Liver (tissue), 9 donors: ENCODE results near the gene HORMAD2. TPM values are rescaled to one million over a fixed set of nuclear protein-coding genes. Genes with fewer than 3 reads are reported as not detected.

Experiments used
- DNase-seq: peaks from one replicate; pipeline ENCODE4 v3.0.0-alpha.2; 2017; ENCODE audit warnings: low spot score
- H3K27ac ChIP-seq, 2 donors: one replicate each; pipeline ENCODE4 v1.7.0; 2013; ENCODE audit warnings: inconsistent platforms in 2 of 2, low read length in 2 of 2, control low read depth in 1 of 2, low read depth in 1 of 2, mild to moderate bottlenecking in 1 of 2
- H3K27me3 ChIP-seq, 4 donors: one replicate each; pipeline versions ENCODE4 v1.6.1 to v1.7.0; 2013; ENCODE audit warnings: low read length in 3 of 4, inconsistent platforms in 1 of 4, mild to moderate bottlenecking in 1 of 4, moderate library complexity in 1 of 4; ENCODE audit not compliant: control insufficient read depth in 4 of 4, insufficient read depth in 4 of 4
- H3K36me3 ChIP-seq, 4 donors: one replicate each; pipeline versions ENCODE4 v1.6.1 to v1.7.0; 2013; ENCODE audit warnings: low read length in 3 of 4, mild to moderate bottlenecking in 3 of 4, low read depth in 1 of 4, moderate library complexity in 1 of 4; ENCODE audit not compliant: control insufficient read depth in 4 of 4, insufficient read depth in 3 of 4
- H3K4me1 ChIP-seq, 4 donors: one replicate each; pipeline versions ENCODE4 v1.6.1 to v1.7.0; 2013; ENCODE audit warnings: low read length in 3 of 4, mild to moderate bottlenecking in 3 of 4, moderate library complexity in 1 of 4; ENCODE audit not compliant: control insufficient read depth in 4 of 4, insufficient read depth in 4 of 4
- H3K4me3 ChIP-seq, 3 donors: one replicate each; pipeline versions ENCODE4 v1.6.1 to v1.7.0; 2013; ENCODE audit warnings: low read length in 3 of 3, control low read depth in 1 of 3, low read depth in 1 of 3, mild to moderate bottlenecking in 1 of 3
- H3K9ac ChIP-seq, 2 donors: one replicate each; pipeline ENCODE4 v1.7.0; 2013; ENCODE audit warnings: low read length in 2 of 2, mild to moderate bottlenecking in 2 of 2, moderate library complexity in 2 of 2, control low read depth in 1 of 2, low read depth in 1 of 2
- H3K9me3 ChIP-seq, 4 donors: one replicate each; pipeline versions ENCODE4 v1.6.1 to v1.7.0; 2013; ENCODE audit warnings: low read length in 3 of 4; ENCODE audit not compliant: control insufficient read depth in 4 of 4
- EGR1 ChIP-seq, 2 donors: IDR thresholded peaks; 2 replicates each; pipeline ENCODE4 v1.6.1; 2016 to 2018; ENCODE audit warnings: antibody characterized with exemption in 2 of 2, low read depth in 2 of 2
- FOXA1 ChIP-seq: IDR thresholded peaks from 2 replicates; pipeline ENCODE4 v1.6.1; 2016; ENCODE audit warnings: antibody characterized with exemption
- FOXA2 ChIP-seq: IDR thresholded peaks from 2 replicates; pipeline ENCODE4 v1.6.1; 2016; ENCODE audit warnings: antibody characterized with exemption
- GABPA ChIP-seq, 2 donors: IDR thresholded peaks in 1 of 2; conservative IDR thresholded peaks in 1 of 2; 2 replicates each; pipeline ENCODE4 v1.6.1; 2016; ENCODE audit warnings: antibody characterized with exemption in 2 of 2, mild to moderate bottlenecking in 1 of 2, moderate library complexity in 1 of 2
- HNF4A ChIP-seq, 2 donors: conservative IDR thresholded peaks; 2 replicates each; pipeline ENCODE4 v1.6.1; 2016; ENCODE audit warnings: antibody characterized with exemption in 2 of 2, mild to moderate bottlenecking in 2 of 2
- HNF4G ChIP-seq: IDR thresholded peaks from 2 replicates; pipeline ENCODE4 v1.6.1; 2016; ENCODE audit warnings: antibody characterized with exemption
- JUND ChIP-seq, 2 donors: IDR thresholded peaks; 2 replicates each; pipeline ENCODE4 v1.6.1; 2016; ENCODE audit warnings: antibody characterized with exemption in 2 of 2
- NR2F2 ChIP-seq: IDR thresholded peaks from 2 replicates; pipeline ENCODE4 v1.6.1; 2016; ENCODE audit warnings: antibody characterized with exemption
- RAD21 ChIP-seq, 2 donors: IDR thresholded peaks; 2 replicates each; pipeline ENCODE4 v1.6.1; 2016; ENCODE audit warnings: antibody characterized with exemption in 2 of 2, mild to moderate bottlenecking in 2 of 2
- RXRA ChIP-seq, 2 donors: IDR thresholded peaks; 2 replicates each; pipeline ENCODE4 v1.6.1; 2017 to 2018; ENCODE audit warnings: antibody characterized with exemption in 2 of 2, mild to moderate bottlenecking in 1 of 2
- SP1 ChIP-seq: IDR thresholded peaks from 2 replicates; pipeline ENCODE4 v1.6.1; 2018; ENCODE audit warnings: antibody characterized with exemption, mild to moderate bottlenecking
- TAF1 ChIP-seq: conservative IDR thresholded peaks from 2 replicates; pipeline ENCODE4 v1.6.1; 2016; ENCODE audit warnings: antibody characterized with exemption, mild to moderate bottlenecking
- YY1 ChIP-seq: IDR thresholded peaks from 2 replicates; pipeline ENCODE4 v1.6.1; 2016; ENCODE audit warnings: antibody characterized with exemption, mild to moderate bottlenecking
- WGBS: extraction: QIAGEN DNeasy Blood & Tissue Kit; methylation state at CpG from one replicate; pipeline ENCODE4 v1.1.7; 2013; 5-methylcytosine and 5-hydroxymethylcytosine counted together
- polyA plus RNA-seq, 2 donors: library from polyadenylated mRNA; stranded (reverse) in 1 of 2; unstranded in 1 of 2; fragments of 200-250 nt in 1 of 2; fragments of >200 nt in 1 of 2; fragmentation: Nextera tagmentation in 1 of 2; extraction: Ambion mirVana in 1 of 2; gene quantifications; one replicate each; pipeline versions ENCODE4 v1.2.1 to v1.2.3, GENCODE V29; 2013 to 2015
- total RNA-seq, 2 donors: library from RNA; depleted of rRNA; stranded (reverse); fragments of >200 nt; gene quantifications; one replicate each; pipeline ENCODE4 v1.2.3, GENCODE V29; 2014
- TF ChIP-seq, protein P1 (sequence below): IDR thresholded peaks from 2 replicates; pipeline ENCODE4 v1.6.1; 2016; ENCODE audit warnings: antibody characterized with exemption
- TF ChIP-seq, protein P2 (sequence below): IDR thresholded peaks from 2 replicates; pipeline ENCODE4 v1.6.1; 2016; ENCODE audit warnings: antibody characterized with exemption
- TF ChIP-seq, protein P3 (sequence below): fragments of 150-350 bp; IDR thresholded peaks from 2 replicates; pipeline ENCODE4 v1.5.1; 2017; ENCODE audit warnings: improper control_type of control experiment, low read depth, low read length; ENCODE audit not compliant: missing input control
- TF ChIP-seq, protein P4 (sequence below): IDR thresholded peaks from 2 replicates; pipeline ENCODE4 v1.6.1; 2016; ENCODE audit warnings: antibody characterized with exemption
- TF ChIP-seq, protein P5 (sequence below): IDR thresholded peaks from 2 replicates; pipeline ENCODE4 v1.6.1; 2016; ENCODE audit warnings: antibody characterized with exemption, mild to moderate bottlenecking
- donor health status: healthy.
- donor health status: healthy.
- donor health status: healthy.
- donor health status: healthy.
- donor health status: healthy.

Gene HORMAD2
- total and polyA plus RNA-seq, 4 donors: 0.44 to 2.8 (median 0.47) TPM; not detected in 1

DNA sequence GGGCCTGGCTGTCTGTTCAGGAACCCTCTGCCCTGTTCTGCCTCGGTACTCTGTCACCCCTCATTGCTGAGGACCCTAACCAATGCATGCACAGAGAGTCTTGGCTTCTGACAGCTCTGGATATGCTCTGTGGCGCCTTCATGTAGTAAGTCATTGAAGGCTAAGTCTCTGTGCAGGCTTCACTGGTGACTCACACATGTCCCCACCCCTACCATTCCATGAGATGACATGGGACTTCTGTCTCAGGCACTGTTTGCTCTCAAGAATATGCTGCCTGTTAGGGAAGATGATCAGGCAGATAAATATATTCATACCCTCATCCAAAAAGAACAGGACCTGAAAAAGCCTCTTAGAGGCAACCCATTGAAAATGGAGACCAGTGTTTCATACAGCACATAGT is 43.6 kb upstream of the HORMAD2 start (continued):
- TF ChIP-seq, protein P1, sequence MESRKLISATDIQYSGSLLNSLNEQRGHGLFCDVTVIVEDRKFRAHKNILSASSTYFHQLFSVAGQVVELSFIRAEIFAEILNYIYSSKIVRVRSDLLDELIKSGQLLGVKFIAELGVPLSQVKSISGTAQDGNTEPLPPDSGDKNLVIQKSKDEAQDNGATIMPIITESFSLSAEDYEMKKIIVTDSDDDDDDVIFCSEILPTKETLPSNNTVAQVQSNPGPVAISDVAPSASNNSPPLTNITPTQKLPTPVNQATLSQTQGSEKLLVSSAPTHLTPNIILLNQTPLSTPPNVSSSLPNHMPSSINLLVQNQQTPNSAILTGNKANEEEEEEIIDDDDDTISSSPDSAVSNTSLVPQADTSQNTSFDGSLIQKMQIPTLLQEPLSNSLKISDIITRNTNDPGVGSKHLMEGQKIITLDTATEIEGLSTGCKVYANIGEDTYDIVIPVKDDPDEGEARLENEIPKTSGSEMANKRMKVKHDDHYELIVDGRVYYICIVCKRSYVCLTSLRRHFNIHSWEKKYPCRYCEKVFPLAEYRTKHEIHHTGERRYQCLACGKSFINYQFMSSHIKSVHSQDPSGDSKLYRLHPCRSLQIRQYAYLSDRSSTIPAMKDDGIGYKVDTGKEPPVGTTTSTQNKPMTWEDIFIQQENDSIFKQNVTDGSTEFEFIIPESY: no peak
- TF ChIP-seq GABPA (IDR thresholded peaks at IDR 0.05 in 1 of 2, conservative IDR thresholded peaks at IDR 0.05 in 1 of 2) (no peak), NR2F2 (no peak), SP1 (no peak), HNF4G (no peak), FOXA2 (no peak), RAD21 (IDR thresholded peaks at IDR 0.05) (no peak), RXRA (IDR thresholded peaks at IDR 0.05) (no peak)
- TF ChIP-seq, protein P2, sequence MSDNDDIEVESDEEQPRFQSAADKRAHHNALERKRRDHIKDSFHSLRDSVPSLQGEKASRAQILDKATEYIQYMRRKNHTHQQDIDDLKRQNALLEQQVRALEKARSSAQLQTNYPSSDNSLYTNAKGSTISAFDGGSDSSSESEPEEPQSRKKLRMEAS: no peak

DNA sequence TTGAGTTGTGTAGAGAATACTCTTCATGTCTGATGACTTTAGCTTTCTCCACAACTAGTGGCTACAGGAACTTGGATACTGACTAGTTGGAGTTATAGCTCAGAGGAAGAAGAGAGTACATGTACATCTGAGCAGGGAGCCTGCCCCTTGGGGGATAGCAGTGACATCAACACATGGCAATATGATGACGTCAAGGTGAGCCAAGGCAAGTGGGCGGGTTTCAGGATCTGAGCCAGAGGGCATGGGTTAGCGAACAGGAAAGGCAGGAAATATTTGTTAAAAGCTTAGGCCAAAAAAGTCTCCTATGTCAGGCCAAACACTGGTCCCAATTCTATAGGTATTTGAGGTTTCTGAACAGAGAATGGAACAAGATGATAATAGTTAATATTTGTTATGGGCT is 42.0 kb upstream of the HORMAD2 start:
- TF ChIP-seq TAF1 (no peak), HNF4G (no peak), NR2F2 (peak; percentile 31), JUND (IDR thresholded peaks at IDR 0.05) (peak in 1 of 2 donors; percentile 44), GABPA (IDR thresholded peaks at IDR 0.05 in 1 of 2, conservative IDR thresholded peaks at IDR 0.05 in 1 of 2) (no peak), SP1 (peak; percentile 9), RXRA (IDR thresholded peaks at IDR 0.05) (peak in 1 of 2 donors; percentile 23), EGR1 (IDR thresholded peaks at IDR 0.05; ENCODE audit: low read depth in 2 of 2) (no peak), FOXA2 (no peak)
- TF ChIP-seq, protein P1: no peak
- TF ChIP-seq, protein P3, sequence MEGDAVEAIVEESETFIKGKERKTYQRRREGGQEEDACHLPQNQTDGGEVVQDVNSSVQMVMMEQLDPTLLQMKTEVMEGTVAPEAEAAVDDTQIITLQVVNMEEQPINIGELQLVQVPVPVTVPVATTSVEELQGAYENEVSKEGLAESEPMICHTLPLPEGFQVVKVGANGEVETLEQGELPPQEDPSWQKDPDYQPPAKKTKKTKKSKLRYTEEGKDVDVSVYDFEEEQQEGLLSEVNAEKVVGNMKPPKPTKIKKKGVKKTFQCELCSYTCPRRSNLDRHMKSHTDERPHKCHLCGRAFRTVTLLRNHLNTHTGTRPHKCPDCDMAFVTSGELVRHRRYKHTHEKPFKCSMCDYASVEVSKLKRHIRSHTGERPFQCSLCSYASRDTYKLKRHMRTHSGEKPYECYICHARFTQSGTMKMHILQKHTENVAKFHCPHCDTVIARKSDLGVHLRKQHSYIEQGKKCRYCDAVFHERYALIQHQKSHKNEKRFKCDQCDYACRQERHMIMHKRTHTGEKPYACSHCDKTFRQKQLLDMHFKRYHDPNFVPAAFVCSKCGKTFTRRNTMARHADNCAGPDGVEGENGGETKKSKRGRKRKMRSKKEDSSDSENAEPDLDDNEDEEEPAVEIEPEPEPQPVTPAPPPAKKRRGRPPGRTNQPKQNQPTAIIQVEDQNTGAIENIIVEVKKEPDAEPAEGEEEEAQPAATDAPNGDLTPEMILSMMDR: no peak
- H3K4me1 ChIP-seq: peaks cover 1 to 8% (median 4%) of the 10 kb centered on the region in 4 donors
- H3K4me3 ChIP-seq: no peak overlapping the region
- H3K36me3 ChIP-seq: no peaks in the 10 kb centered on the region
- DNase-seq: no peak
- no peaks in the 10 kb centered on the region for H3K9me3 ChIP-seq
- 24% methylated on average over 3 of the region's 3 CpGs for WGBS
- no peak overlapping the region for H3K9ac ChIP-seq
- no peaks in the 10 kb centered on the region for H3K27me3 ChIP-seq
- peak overlapping the region; percentile 0 to 66 for H3K27ac ChIP-seq

DNA sequence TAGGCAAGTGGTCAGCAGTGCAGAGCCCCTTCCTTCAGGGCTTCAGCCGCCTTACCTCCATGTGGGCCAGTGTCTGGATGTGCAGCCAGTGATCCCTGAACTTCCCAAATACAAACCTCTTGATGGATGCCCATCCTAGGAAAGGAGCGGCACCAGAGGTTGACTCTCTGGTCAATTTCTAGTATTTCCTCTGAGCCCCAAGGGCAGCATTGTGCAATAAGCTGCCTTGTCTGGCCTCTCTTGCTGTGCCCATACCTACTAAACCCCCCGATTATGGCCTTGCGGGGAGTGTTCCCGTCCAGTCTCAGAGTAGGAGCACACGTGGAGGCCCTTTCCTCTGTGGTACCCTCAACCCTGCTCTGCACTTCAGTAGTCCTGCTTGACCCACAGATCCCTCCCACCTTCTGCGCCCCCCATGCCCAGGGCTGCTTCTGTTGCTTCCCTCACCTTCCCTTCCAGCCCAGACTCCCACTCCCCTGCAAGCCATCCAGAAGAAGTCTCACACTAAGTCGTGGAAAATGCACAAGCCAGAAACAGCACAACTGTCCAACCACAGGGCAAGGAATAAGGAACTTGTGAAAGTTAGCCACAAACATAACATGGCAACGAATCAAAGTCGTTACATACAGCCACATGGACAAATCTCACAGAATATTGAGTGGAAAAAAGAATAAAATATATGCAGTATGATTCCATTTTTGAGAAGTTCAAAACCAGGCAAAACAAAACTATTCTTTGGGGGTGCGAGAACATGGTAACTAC is 39.6 kb upstream of the HORMAD2 start:
- H3K27me3 ChIP-seq: no peaks in the 10 kb centered on the region
- WGBS: 91% methylated on average over 11 of the region's 11 CpGs
- TF ChIP-seq YY1: no peak
- no peak for TF ChIP-seq FOXA2
- TF ChIP-seq GABPA (IDR thresholded peaks at IDR 0.05 in 1 of 2, conservative IDR thresholded peaks at IDR 0.05 in 1 of 2): no peak
- no peak for TF ChIP-seq HNF4G
- no peak for TF ChIP-seq NR2F2
- TF ChIP-seq, protein P4, sequence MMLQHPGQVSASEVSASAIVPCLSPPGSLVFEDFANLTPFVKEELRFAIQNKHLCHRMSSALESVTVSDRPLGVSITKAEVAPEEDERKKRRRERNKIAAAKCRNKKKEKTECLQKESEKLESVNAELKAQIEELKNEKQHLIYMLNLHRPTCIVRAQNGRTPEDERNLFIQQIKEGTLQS: no peak
- TF ChIP-seq EGR1 (IDR thresholded peaks at IDR 0.05; ENCODE audit: low read depth in 2 of 2): no peak
- TF ChIP-seq, protein P5, sequence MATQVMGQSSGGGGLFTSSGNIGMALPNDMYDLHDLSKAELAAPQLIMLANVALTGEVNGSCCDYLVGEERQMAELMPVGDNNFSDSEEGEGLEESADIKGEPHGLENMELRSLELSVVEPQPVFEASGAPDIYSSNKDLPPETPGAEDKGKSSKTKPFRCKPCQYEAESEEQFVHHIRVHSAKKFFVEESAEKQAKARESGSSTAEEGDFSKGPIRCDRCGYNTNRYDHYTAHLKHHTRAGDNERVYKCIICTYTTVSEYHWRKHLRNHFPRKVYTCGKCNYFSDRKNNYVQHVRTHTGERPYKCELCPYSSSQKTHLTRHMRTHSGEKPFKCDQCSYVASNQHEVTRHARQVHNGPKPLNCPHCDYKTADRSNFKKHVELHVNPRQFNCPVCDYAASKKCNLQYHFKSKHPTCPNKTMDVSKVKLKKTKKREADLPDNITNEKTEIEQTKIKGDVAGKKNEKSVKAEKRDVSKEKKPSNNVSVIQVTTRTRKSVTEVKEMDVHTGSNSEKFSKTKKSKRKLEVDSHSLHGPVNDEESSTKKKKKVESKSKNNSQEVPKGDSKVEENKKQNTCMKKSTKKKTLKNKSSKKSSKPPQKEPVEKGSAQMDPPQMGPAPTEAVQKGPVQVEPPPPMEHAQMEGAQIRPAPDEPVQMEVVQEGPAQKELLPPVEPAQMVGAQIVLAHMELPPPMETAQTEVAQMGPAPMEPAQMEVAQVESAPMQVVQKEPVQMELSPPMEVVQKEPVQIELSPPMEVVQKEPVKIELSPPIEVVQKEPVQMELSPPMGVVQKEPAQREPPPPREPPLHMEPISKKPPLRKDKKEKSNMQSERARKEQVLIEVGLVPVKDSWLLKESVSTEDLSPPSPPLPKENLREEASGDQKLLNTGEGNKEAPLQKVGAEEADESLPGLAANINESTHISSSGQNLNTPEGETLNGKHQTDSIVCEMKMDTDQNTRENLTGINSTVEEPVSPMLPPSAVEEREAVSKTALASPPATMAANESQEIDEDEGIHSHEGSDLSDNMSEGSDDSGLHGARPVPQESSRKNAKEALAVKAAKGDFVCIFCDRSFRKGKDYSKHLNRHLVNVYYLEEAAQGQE: no peak
- TF ChIP-seq HNF4A (conservative IDR thresholded peaks at IDR 0.05): no peak
- TF ChIP-seq RAD21 (IDR thresholded peaks at IDR 0.05): no peak
- TF ChIP-seq, protein P2: no peak
- no peak for TF ChIP-seq SP1
- no peak for TF ChIP-seq RXRA (IDR thresholded peaks at IDR 0.05)
- TF ChIP-seq JUND (IDR thresholded peaks at IDR 0.05): no peak
- TF ChIP-seq FOXA1: no peak

More for the DNA sequence above, 39.6 kb upstream of the HORMAD2 start:
- no peak for DNase-seq
- Histone ChIP-seq H3K36me3 (no peaks in the 10 kb centered on the region), H3K9me3 (no peaks in the 10 kb centered on the region), H3K27ac (no peak overlapping the region), H3K4me3 (no peak overlapping the region), H3K4me1 (peaks cover 2 to 15% (median 9%) of the 10 kb centered on the region in 4 donors), H3K9ac (no peak overlapping the region)
